ENCODE data around the gene MMP15. TPM values are rescaled to one million over a fixed set of nuclear protein-coding genes. Genes with fewer than 3 reads are reported as not detected.

The MMP15 gene
- total RNA-seq, 1 experiment from 2014 or later, result 55.5 TPM

GRCh38 chr16:58094026-58094425, 68.5 kb downstream of the MMP15 start:
- H3K27ac Mint-ChIP-seq, result no peak overlapping the region
- no peak for TF ChIP-seq KAT7 (CRISPR knock-in tag; IDR thresholded peaks at IDR 0.05; ENCODE audit: borderline replicate concordance)
- TF ChIP-seq TEAD1 (CRISPR knock-in tag; IDR thresholded peaks at IDR 0.05), result no peak
- TF ChIP-seq, protein P1, sequence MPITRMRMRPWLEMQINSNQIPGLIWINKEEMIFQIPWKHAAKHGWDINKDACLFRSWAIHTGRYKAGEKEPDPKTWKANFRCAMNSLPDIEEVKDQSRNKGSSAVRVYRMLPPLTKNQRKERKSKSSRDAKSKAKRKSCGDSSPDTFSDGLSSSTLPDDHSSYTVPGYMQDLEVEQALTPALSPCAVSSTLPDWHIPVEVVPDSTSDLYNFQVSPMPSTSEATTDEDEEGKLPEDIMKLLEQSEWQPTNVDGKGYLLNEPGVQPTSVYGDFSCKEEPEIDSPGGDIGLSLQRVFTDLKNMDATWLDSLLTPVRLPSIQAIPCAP (CRISPR knock-in tag; IDR thresholded peaks at IDR 0.05), result no peak
- TF ChIP-seq ZNF121 (CRISPR knock-in tag; IDR thresholded peaks at IDR 0.05), result no peak
- TF ChIP-seq ZNF263 (CRISPR knock-in tag; IDR thresholded peaks at IDR 0.05; ENCODE audit: low read depth), result no peak
- no peak for TF ChIP-seq SOX15 (CRISPR knock-in tag; IDR thresholded peaks at IDR 0.05)
- no peak for TF ChIP-seq SMAD4 (CRISPR knock-in tag; IDR thresholded peaks at IDR 0.05)
- TF ChIP-seq, protein P2, sequence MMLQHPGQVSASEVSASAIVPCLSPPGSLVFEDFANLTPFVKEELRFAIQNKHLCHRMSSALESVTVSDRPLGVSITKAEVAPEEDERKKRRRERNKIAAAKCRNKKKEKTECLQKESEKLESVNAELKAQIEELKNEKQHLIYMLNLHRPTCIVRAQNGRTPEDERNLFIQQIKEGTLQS (CRISPR knock-in tag; conservative IDR thresholded peaks at IDR 0.05), result no peak
- TF ChIP-seq, protein P3, sequence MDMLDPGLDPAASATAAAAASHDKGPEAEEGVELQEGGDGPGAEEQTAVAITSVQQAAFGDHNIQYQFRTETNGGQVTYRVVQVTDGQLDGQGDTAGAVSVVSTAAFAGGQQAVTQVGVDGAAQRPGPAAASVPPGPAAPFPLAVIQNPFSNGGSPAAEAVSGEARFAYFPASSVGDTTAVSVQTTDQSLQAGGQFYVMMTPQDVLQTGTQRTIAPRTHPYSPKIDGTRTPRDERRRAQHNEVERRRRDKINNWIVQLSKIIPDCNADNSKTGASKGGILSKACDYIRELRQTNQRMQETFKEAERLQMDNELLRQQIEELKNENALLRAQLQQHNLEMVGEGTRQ (CRISPR knock-in tag; IDR thresholded peaks at IDR 0.05), result no peak
- TF ChIP-seq GABPB1 (CRISPR knock-in tag; IDR thresholded peaks at IDR 0.05), result no peak
- TF ChIP-seq ZMAT4 (CRISPR knock-in tag; IDR thresholded peaks at IDR 0.05), result no peak
- DNase-seq (ENCODE audit: low spot score) (no peak), ATAC-seq (no peak)
- ChIA-PET POLR2A (no interaction called here), CTCF (interaction anchor here (0.5 to 6.4 kb wide), 4 partner anchors 15 to 1157 kb away, joined by 4 to 92 read pairs (median 6); no protein-coding TSS in a partner anchor)
- H3K4me1 Mint-ChIP-seq, result peaks cover 15% of the 10 kb centered on the region
- H3K27me3 Mint-ChIP-seq (ENCODE audit: low read depth), result peaks cover 7% of the 10 kb centered on the region
- no peaks in the 10 kb centered on the region for H3K9me3 Mint-ChIP-seq
- H3K4me3 Mint-ChIP-seq, result no peak overlapping the region
- H3K36me3 Mint-ChIP-seq, result no peaks in the 10 kb centered on the region

DNA sequence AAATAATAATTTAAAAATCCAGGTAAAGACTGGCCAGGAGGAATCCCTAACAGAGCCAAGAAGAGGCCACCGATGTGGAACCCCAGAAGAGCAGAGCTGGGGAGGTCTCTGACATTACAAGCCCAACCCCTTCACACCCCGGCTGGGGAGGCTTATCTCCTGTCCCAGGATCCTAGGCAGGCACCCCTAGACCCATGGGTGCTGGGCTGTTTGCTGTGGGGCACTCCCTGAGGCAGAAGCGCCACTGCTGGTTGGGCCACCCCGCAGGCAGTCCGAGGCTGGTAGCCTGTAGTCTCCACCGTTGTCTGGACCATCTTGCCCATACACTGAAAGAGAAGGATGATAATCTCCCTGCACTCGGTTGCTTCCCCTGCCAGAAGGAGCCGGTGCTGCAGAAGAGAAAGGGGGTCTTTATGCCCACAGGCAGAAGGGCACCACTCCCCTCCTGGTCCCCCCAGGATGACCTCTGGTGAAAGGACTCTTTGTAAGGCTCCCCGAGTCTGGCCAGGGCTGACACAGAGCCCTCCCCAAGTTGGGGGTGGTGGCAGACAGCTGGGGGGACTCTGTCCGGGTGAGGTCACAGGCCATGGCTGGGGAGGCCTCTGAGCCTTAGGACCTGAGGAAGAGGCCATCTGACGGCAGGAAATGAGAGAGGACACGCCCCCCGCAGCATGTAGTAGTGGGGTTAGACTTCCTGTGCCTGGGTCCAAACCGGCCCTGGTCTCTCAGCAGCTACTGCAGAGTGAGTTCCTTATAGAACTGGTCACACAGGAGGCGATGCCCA, 69.4 kb downstream of the MMP15 start:
- peaks cover 7% of the 10 kb centered on the region for H3K27me3 Mint-ChIP-seq (ENCODE audit: low read depth)
- TF ChIP-seq ERG (CRISPR knock-in tag; IDR thresholded peaks at IDR 0.05), result no peak
- TF ChIP-seq ZNF121 (CRISPR knock-in tag; IDR thresholded peaks at IDR 0.05), result no peak
- TF ChIP-seq AFF4 (CRISPR knock-in tag; IDR thresholded peaks at IDR 0.05; ENCODE audit: borderline replicate concordance), result no peak
- no peak for TF ChIP-seq ESRRA (CRISPR knock-in tag; IDR thresholded peaks at IDR 0.05; ENCODE audit: borderline replicate concordance)
- no peak for TF ChIP-seq ZNF138 (CRISPR knock-in tag; conservative IDR thresholded peaks at IDR 0.05)
- TF ChIP-seq, protein P4, sequence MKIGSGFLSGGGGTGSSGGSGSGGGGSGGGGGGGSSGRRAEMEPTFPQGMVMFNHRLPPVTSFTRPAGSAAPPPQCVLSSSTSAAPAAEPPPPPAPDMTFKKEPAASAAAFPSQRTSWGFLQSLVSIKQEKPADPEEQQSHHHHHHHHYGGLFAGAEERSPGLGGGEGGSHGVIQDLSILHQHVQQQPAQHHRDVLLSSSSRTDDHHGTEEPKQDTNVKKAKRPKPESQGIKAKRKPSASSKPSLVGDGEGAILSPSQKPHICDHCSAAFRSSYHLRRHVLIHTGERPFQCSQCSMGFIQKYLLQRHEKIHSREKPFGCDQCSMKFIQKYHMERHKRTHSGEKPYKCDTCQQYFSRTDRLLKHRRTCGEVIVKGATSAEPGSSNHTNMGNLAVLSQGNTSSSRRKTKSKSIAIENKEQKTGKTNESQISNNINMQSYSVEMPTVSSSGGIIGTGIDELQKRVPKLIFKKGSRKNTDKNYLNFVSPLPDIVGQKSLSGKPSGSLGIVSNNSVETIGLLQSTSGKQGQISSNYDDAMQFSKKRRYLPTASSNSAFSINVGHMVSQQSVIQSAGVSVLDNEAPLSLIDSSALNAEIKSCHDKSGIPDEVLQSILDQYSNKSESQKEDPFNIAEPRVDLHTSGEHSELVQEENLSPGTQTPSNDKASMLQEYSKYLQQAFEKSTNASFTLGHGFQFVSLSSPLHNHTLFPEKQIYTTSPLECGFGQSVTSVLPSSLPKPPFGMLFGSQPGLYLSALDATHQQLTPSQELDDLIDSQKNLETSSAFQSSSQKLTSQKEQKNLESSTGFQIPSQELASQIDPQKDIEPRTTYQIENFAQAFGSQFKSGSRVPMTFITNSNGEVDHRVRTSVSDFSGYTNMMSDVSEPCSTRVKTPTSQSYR (CRISPR knock-in tag; IDR thresholded peaks at IDR 0.05), result no peak
- no peak for TF ChIP-seq E2F5 (CRISPR knock-in tag; IDR thresholded peaks at IDR 0.05)
- no peak for TF ChIP-seq AR (CRISPR knock-in tag; IDR thresholded peaks at IDR 0.05)
- TF ChIP-seq GRHL2 (CRISPR knock-in tag; IDR thresholded peaks at IDR 0.05; ENCODE audit: insufficient replicate concordance, severe bottlenecking), result no peak
- no peaks in the 10 kb centered on the region for H3K36me3 Mint-ChIP-seq
- DNase-seq (ENCODE audit: low spot score) (no peak), ATAC-seq (no peak)
- no peaks in the 10 kb centered on the region for H3K9me3 Mint-ChIP-seq
- POLR2A ChIA-PET, result no interaction called here
- H3K27ac Mint-ChIP-seq, result no peak overlapping the region
- H3K4me1 Mint-ChIP-seq, result peaks cover 15% of the 10 kb centered on the region
- no peak overlapping the region for H3K4me3 Mint-ChIP-seq
- CTCF ChIA-PET, result interaction anchor here (0.5 to 6.4 kb wide), 6 partner anchors 9 to 1111 kb away, joined by 4 to 92 read pairs (median 16); partner anchors contain the start of gene CFAP20
